Parathyroid adenoma (tissue), 2 donors: ENCODE measurements around the gene CEACAM18.
"Not testable (repeated sequence)": the region's sequence is repeated elsewhere in the genome, so short reads cannot be mapped to it uniquely, and the experiment has no call there.

Experiments
- H2AFZ ChIP-seq: fragments of 300-600 bp; sonication (generic); one replicate; pipeline ENCODE4 v1.7.0; 2017; ENCODE audit warnings: antibody characterized with exemption, mild to moderate bottlenecking
- H3K27ac ChIP-seq: fragments of 300-600 bp; sonication (generic); one replicate; pipeline ENCODE4 v1.7.0; 2017
- H3K27me3 ChIP-seq: fragments of 300-600 bp; sonication (generic); one replicate; pipeline ENCODE4 v1.7.0; 2017; ENCODE audit warnings: low read length; ENCODE audit not compliant: control insufficient read depth, insufficient read depth
- H3K36me3 ChIP-seq: fragments of 300-600 bp; sonication (generic); one replicate; pipeline ENCODE4 v1.7.0; 2017; ENCODE audit warnings: low read length; ENCODE audit not compliant: control insufficient read depth, insufficient read depth
- H3K4me1 ChIP-seq: fragments of 300-600 bp; sonication (generic); one replicate; pipeline ENCODE4 v1.7.0; 2017; ENCODE audit warnings: control low read depth
- H3K4me2 ChIP-seq: fragments of 300-600 bp; sonication (generic); one replicate; pipeline ENCODE4 v1.7.0; 2017; ENCODE audit warnings: low read length
- H3K4me3 ChIP-seq: fragments of 300-600 bp; sonication (generic); one replicate; pipeline ENCODE4 v1.7.0; 2017; ENCODE audit warnings: low read depth, low read length
- H3K79me2 ChIP-seq: fragments of 300-600 bp; sonication (generic); one replicate; pipeline ENCODE4 v1.7.0; 2017; ENCODE audit warnings: control low read depth
- H3K9ac ChIP-seq: fragments of 300-600 bp; sonication (generic); one replicate; pipeline ENCODE4 v1.7.0; 2017; ENCODE audit warnings: mild to moderate bottlenecking
- H3K9me3 ChIP-seq: fragments of 300-600 bp; sonication (generic); one replicate; pipeline ENCODE4 v1.7.0; 2017; ENCODE audit warnings: low read length; ENCODE audit not compliant: control insufficient read depth
- CTCF ChIP-seq: fragments of 300-600 bp; sonication (generic); IDR thresholded peaks from one replicate; pipeline ENCODE4 v1.7.0; 2017; ENCODE audit warnings: antibody characterized with exemption, mild to moderate bottlenecking
- donor health status: primary hyperparathyroidism.

Gene CEACAM18

GRCh38 chr19:51461723-51462161 lies 16.6 kb upstream of the CEACAM18 start:
- Histone ChIP-seq H3K4me2 (no peak overlapping the region), H3K4me1 (no peaks in the 10 kb centered on the region), H3K9ac (no peak overlapping the region), H2AFZ (no peak overlapping the region), H3K4me3 (no peak overlapping the region), H3K9me3 (no peaks in the 10 kb centered on the region), H3K36me3 (no peaks in the 10 kb centered on the region), H3K27me3 (no peaks in the 10 kb centered on the region), H3K79me2 (no peaks in the 10 kb centered on the region), H3K27ac (no peak overlapping the region)
- TF ChIP-seq CTCF: no peak

- no peaks in the 10 kb centered on the region for H3K4me1 ChIP-seq
- no peak for TF ChIP-seq CTCF
- no peak overlapping the region for H3K4me3 ChIP-seq
- H3K27me3 ChIP-seq: no peaks in the 10 kb centered on the region
- H3K4me2 ChIP-seq: no peak overlapping the region
- no peaks in the 10 kb centered on the region for H3K79me2 ChIP-seq
- H2AFZ ChIP-seq: no peak overlapping the region
- H3K27ac ChIP-seq: no peak overlapping the region
- no peaks in the 10 kb centered on the region for H3K36me3 ChIP-seq
- H3K9me3 ChIP-seq: no peaks in the 10 kb centered on the region
- no peak overlapping the region for H3K9ac ChIP-seq
These were observed 16.1 kb upstream of the CEACAM18 start for GRCh38 chr19:51462276-51462675.

GRCh38 chr19:51462681-51463080 lies 15.7 kb upstream of the CEACAM18 start:
- no peaks in the 10 kb centered on the region for H3K9me3 ChIP-seq
- no peak for TF ChIP-seq CTCF
- no peaks in the 10 kb centered on the region for H3K36me3 ChIP-seq
- no peaks in the 10 kb centered on the region for H3K27me3 ChIP-seq
- H2AFZ ChIP-seq: no peak overlapping the region
- H3K9ac ChIP-seq: no peak overlapping the region
- no peaks in the 10 kb centered on the region for H3K79me2 ChIP-seq
- H3K4me3 ChIP-seq: no peak overlapping the region
- no peak overlapping the region for H3K4me2 ChIP-seq
- no peak overlapping the region for H3K27ac ChIP-seq
- H3K4me1 ChIP-seq: no peaks in the 10 kb centered on the region

- H3K4me3 ChIP-seq, H3K27me3 ChIP-seq, H3K79me2 ChIP-seq, H2AFZ ChIP-seq, H3K9ac ChIP-seq, H3K4me2 ChIP-seq, H3K36me3 ChIP-seq, H3K9me3 ChIP-seq, H3K27ac ChIP-seq, H3K4me1 ChIP-seq: not testable (repeated sequence)
These were observed 14.3 kb upstream of the CEACAM18 start for GRCh38 chr19:51463976-51464581.

DNA sequence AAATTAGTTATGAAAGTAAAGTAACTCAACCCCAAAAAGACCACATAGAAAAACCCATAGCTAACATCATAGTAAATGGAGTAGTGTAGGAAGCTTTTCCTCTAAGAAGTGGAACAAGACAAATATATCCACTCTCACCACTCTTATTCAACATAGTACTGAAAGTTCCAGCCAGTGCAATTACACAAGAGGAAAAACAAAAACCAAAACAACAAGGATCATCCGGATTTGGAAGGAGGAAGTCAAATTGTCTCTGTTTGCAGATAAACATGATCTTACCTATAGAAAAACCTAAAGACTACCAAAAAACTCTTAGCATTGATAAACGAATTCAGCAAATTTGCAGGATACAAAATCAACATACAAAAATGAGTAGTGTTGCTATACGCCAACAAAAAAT lies 11.6 kb upstream of the CEACAM18 start:
- Histone ChIP-seq H3K27me3 (no peaks in the 10 kb centered on the region), H3K4me3 (no peak overlapping the region), H3K4me2 (no peak overlapping the region), H3K27ac (no peak overlapping the region), H3K36me3 (no peaks in the 10 kb centered on the region), H3K79me2 (no peaks in the 10 kb centered on the region), H3K9me3 (no peaks in the 10 kb centered on the region), H3K4me1 (no peaks in the 10 kb centered on the region), H2AFZ (no peak overlapping the region), H3K9ac (no peak overlapping the region)
- TF ChIP-seq CTCF: no peak
